Keratinocyte (primary cell): ENCODE measurements around the gene BMP15.

Source experiments
- CTCF ChIP-seq, 3 experiments: IDR thresholded peaks in 1 of 3; conservative IDR thresholded peaks in 1 of 3; optimal IDR thresholded peaks in 1 of 3; 2 replicates in 2 of 3; 3 replicates in 1 of 3; pipeline versions ENCODE3 to v1.5.1; 2011; ENCODE audit warnings: low read length in 3 of 3, mild to moderate bottlenecking in 3 of 3, moderate library complexity in 2 of 3, control low read depth in 1 of 3, inconsistent platforms in 1 of 3; ENCODE audit not compliant: insufficient read depth in 2 of 3; ENCODE audit errors: extremely low read depth in 1 of 3
- EZH2 ChIP-seq: IDR thresholded peaks from one replicate; pipeline ENCODE4 v1.6.1; 2012; ENCODE audit warnings: inconsistent platforms, mild to moderate bottlenecking, low read length, moderate library complexity

- no peak for TF ChIP-seq CTCF (optimal IDR thresholded peaks at IDR 0.05 in 1 of 3, IDR thresholded peaks at IDR 0.05 in 1 of 3, conservative IDR thresholded peaks at IDR 0.05 in 1 of 3; ENCODE audit: extremely low read depth in 1 of 3, insufficient read depth in 2 of 3, low read length in 3 of 3)
- no peak for TF ChIP-seq EZH2
These were observed 16.6 kb downstream of the BMP15 start for GRCh38 chrX:50927127-50927526.
